ENCODE data around the gene VWF.

VWF gene

DNA sequence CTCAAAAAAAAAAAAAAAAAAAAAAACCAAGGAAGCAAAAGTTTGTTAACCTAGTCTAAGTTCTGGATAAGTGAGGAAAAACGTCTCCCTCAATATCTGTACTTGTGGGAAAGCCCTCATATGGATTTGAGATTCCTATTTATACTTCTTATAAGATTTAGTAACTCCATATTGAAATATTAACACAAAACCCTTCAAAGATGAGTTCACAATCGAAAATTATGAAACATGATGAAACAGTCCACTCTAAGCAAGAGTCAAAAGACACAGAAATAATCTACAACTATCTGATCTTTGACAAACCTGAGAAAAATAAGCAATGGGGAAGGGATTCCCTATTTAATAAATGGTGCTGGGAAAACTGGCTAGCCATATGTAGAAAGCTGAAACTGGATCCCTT lies 25.2 kb downstream of the VWF start:
- DNase-seq, result no peak

DNA sequence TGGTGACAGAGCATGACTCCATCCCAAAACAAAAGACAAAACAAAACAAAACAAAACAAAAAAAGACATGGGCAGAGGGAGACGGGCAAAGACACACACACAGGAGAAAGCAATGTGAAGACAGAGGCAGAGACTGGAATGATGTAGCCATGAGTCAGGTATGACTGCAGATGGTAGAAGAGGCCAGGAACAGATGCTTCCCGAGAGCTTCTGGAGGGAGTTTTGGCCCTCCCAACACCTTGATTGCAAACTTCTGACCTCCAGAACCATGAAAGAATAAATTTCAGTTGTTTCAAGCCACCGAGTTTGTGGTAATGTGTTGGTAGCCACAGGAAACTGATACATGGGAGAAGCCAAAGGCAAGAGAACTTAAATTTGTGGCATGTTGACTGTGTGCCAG lies 27.1 kb downstream of the VWF start:
- DNase-seq, result no peak

DNA sequence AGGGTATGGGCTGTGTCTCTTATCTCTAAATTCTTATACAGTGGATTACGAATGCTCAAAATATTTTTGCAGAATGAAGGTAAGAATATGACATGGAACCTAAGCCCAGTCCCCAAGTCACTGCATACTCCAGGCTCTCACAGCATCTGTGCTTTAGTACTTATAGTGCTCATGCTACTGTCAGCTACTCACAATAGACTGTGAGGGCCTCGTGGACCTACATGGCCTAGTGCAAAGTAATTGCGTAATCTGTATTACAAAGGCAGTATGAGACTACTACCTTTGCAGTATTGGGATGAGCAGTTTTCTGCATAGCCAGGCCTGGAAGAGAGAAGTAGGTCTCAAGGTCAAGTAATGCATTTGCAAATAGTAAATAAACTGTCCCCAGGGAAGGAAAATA lies 27.9 kb downstream of the VWF start:
- DNase-seq, result no peak

DNA sequence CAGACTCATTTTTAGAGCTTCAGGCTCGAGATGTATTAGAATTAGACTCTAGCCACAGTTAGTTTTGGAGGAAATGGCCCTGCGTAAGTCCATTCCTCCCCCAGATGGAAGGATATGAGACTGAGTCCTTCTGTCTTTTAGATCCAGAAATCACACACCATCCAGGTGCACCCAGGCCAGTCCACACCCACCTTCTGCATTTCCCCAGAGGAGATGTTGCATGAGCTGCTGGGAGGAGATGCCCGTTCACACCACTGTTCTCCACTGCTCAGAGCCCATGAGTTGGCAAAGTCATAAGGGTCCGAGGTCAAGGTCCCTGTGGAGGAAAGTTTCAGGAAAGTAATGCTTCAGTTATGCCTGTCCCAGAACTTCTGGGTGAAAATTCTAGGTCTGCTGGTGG lies 29.2 kb downstream of the VWF start:
- DNase-seq, result no peak

DNA sequence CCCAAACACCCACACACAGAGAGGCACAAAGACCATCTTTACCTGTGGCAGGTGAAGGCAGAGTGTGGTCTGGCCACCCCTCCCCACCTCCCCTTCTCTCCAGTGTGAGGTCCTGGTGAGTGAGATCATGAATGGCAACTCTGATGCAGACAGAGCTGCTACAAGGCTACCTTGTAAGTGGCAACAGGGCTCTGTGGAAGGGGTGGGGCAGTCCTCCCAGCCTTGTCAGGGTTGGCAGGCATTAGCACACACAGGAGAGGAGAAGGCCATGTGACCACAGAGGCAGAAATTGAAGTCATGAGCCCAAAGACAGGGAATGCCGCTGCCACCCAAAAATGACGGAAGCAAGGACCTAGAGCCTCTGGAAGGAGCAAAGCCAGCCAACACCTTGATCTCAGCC lies 30.7 kb downstream of the VWF start:
- DNase-seq, result no peak

DNA sequence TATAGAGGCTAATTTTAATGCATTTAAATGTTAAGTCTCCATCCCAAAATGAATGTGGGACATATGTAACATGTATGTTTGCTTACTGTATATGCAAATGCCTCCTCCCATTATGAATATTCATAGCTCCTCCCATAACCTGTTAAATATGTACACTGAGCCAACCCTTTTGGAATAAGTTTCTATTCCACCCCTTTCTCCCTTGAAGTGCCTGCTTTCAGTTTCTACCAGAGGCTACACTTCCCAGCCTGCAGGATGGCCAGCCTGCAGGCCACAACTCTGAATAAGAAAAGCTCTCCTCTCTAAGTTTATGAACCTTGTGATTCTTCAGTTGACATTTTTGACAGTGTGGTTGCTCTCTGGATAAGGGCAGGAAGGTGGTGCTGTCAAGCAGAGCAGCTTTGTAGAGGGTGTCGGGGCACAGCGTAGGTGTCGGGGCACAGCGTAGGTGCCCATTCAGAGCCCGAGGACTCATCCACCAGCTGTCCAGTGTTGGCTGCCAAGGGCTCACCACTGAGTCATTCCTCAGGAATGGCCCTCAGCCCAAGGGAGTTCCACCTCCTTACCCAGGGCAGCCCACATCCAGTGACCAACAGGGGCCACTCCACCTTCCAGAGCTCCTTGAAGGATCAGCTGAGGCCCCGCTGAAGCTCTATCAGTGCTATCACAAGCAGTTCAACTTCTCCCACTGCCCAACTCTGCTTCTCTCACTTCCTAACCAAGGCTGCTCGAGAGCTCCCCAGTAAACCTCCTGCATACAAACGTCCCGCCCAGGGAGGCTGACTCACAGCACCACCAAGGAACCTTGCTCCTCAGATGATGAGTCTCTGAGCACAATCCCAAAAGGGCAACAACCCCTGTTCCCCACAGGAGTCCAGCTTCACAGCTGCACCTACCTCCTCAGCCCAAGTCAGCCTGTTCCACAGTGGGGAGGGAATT lies 31.4 kb downstream of the VWF start:
- no peak for DNase-seq

DNA sequence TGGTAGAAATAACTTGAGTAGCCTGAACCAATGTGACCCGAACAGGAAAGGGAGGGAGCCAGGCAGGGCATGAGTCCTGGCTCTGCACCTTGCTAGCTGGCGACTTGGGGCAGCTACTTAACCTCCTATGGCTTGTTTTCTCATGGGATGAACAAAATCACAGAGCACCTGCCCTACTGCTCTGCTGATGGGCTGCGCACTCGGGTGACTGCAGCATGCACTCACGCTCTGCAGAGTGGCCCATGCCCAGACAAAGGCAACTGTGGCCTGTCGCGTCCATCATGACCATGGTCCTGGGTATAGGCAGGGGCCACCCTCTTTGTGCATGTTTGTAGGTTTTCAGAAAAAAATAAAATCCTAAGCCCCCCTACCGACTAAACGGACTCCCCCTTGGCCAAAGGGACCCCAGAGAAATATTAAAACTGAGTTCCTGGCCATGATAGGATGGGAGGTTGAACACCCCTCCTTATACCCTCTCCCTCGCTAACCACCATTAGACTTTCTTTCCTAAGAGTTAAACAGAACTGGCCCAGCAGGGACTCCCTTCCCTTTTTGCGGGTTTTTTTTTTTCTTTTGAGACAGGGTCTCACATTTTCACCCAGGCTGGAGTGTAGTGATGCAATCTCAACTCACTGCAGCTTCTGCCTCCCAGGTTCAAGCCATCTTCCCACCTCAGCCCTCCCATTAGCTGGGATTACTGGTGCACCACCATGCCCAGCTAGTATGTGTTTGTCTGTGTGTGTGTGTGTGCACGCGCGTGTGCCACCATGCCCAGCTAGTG lies 32.5 kb downstream of the VWF start:
- no peak for DNase-seq

DNA sequence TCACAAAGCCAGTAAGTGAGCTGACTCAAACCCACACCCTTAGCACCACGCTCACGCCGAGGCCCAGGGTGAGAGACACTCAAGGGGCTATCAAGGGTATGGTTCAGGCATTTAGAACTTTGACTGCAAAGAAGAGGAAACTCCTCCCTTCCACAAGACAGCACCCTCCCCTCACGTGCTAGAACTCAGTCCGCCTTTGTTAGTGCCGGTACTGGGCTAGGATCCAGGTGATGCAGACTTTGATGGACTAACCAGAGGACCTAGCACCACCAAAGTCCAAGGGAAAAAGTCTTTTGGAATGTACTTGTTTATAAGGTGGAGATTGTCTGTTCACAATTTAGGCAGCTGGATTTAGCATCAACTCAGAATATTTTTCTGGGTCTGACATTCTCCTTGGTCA lies 33.7 kb downstream of the VWF start:
- DNase-seq, result no peak

DNA sequence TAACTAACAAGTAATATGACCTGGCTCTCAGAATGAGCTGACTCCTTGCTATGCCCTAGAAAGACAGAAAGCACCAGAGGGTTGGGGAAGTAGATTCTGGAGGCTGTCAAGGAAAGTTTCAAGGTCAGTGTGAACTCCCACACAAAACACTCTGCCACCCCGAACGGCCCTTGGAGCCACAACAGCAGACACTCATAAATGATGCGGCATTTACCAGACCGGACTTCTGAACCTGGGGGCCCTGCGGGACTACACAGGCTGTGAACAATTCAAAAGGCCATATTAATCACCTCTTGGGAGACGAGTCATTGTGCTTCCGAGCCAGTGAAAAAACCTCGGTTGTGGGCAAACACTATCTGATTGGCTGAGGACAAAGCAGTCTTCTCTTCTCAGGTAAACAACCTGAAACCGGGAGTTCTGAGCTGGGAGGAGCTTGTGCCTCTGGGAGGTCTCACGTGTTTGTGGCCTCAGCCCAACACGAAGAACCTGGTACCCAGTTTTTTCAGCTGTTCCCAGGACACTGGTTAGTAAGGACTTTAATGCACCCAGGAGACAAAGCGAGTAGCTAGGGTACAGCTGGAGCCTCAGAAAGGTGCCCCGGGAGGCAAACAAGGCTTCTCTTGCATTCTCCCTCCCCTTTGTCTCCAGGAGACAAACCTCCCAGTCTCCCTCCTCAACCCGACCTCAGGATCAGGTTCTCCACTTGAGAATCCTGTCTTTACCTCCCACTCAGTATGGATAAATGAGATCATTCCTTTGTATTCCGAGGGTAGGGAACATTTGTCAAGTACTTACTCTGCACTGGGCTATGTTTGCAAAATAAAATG lies 35.3 kb downstream of the VWF start:
- DNase-seq, result no peak

DNA sequence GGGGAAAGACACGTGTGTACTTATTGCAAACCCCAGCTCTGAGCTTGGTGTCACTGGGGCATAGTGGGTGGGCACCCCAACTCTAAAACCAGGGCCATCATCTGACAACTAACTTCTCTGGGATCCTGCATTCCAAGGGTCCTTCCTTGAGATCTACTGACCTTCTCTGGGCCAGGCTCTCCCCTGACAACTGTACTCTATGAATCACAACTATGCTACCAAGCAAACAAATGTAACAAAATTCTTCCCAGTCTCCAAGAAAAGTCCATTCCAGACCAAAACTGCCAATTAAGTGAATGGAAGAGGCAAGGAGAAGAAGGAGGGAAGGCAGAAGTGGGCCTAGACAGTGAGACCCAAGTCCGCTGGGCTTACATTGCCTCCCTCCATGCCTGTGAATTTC lies 38.2 kb downstream of the VWF start:
- no peak for DNase-seq

DNA sequence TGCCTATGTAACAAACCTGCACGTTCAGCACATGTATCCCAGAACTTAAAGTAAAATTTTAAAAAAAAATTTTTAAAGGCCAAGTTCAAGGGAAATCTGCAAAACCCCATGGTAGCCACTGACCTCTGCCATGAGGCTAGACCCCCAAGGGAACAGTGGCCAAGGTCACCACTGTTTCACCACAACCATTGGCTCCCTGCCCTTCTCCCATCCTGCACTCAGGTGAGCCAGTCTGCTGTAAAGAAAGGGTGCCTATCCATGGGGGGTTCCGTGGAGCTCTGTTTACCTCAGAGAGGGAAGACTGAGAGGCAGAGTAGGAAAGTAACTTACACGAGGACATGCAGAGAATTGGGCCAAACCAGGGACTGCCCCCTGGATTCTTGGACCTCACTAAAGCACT lies 38.6 kb downstream of the VWF start:
- DNase-seq, result no peak

DNA sequence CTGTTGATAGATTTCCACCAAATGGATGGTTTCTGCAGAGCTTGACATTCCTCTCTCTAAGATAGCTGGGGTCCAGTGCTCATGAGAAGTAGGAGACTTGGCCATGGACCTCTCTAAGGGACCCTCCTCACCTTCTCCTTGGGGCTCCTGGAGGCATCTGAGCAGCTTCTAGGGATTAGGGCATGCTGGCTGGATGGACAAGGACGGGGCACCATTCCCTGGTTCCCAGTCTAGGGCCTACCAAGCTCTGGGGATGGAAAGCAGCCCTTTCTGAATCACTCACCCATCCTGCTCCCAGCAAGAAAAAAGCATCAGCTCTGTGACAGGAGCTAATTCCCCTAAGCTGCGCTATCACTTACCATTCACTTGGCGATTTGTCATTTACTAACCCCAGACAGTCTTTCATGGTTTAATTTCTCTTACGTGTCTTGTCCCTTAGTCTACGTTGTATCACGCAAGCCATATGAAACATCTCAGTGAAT lies 39.5 kb downstream of the VWF start:
- no peak for DNase-seq

DNA sequence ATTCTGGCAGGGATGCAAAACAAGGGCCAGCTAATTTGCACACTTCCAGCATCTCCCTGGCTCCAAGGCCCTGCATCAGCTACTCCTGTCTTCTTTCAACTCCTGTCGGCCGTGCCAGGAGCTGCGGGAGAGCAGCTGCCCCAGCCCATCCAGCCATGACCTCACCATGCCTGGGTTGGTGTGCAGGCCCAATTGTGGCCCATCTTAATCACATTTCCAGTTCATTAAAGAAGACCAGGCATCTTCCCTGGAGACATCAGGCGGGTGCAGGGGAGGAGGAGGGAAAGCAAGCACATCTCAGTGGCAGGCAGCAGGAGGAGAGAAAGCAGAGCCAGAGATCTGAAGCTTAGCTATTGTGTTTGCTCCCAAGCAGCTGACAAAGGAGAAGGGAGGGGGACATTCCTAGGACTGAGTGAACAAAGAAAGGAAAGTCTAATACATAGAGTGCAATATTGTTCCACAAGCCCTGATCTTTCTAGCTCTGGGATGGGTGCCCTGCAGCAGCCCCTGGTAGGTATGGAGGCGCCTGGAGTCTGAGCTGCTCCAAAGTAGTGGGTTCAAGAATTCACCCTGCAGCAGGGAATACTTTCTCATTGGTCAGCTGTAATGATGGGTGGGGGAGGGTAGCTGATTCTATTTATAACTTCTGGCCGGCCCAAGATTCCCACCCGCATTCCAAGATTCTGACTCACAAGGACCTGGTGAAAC lies 40.1 kb downstream of the VWF start:
- DNase-seq, result no peak

DNA sequence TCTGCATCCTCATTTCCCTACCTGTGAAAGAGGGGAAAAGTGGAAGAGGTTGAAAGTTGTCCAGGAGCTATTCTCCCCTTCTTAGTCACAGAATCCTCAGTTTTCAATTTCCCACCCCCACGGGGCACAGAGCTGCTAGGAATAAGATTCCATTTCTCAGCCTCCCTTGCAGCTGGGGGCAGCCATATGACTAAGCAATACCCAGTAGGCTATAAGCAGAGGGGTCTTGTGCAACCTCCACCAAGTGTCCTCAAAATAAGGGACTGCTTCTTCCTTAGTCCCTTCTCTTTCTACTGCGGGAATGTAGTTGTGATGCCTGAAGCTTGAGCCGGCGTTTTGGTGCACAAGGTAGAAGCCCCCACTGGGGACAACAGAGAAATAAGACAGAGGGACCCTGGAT lies 40.9 kb downstream of the VWF start:
- DNase-seq, result no peak

DNA sequence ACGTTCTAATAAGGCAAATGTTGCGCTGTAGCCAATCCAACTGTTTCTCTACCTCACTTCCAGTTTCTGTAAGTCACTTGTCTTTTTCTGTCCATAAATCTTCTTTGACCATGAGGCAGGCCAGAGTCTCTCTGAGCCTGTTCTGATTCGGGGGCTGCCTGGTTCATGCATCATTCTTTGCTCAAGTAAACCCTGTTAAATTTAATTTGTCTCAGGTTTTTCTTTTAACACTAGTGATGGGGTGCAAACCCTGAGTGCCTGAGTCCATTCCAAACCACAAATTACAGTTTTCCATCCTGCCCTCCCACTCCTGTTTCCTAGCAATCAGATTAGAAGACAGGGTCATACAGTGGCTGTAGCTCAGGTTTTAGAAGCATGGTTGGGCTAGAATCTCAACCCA lies 41.9 kb downstream of the VWF start:
- no peak for DNase-seq

DNA sequence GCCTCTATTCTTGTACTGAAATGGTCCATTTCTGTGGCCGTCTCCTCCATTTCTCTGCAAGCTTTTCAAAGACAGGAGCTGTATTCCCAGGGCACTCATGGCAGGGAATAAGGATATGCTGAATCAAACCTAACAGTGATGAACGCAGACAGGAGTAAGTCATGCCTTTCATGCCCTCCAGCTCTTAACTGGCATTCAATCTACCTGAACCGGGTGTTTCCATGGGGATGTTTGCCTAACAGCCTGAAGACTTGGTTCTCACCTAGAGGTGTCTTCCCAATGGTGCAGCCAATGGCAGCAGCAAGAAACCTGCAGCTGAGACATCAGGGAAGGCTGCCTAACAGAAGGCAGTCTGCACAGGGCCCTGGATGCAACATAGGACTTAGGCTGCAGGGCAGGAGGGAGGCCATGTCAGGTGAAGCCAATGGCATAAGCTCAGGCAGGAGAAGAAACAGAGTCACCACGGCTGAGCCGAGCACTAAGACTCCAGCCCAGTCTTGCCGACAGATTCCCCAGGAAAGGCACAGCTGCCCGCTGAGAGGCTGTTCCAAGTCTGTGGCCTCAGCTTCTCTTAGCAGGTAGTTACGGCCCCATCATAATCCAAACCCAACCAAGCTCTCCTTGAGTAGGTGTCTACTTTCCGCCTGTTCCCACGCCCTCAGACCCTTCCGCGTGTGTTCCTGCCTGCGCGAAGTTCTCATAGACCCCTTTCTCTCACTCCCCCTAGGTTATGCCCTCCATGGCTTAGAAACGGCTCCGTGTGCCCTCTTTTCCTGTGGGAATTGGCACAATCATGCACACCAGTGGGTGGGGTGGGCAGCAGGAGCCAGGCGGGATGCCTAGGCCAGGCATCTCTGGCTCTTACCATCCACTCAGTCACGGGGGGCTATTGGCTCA lies 44.1 kb downstream of the VWF start:
- DNase-seq, result no peak

DNA sequence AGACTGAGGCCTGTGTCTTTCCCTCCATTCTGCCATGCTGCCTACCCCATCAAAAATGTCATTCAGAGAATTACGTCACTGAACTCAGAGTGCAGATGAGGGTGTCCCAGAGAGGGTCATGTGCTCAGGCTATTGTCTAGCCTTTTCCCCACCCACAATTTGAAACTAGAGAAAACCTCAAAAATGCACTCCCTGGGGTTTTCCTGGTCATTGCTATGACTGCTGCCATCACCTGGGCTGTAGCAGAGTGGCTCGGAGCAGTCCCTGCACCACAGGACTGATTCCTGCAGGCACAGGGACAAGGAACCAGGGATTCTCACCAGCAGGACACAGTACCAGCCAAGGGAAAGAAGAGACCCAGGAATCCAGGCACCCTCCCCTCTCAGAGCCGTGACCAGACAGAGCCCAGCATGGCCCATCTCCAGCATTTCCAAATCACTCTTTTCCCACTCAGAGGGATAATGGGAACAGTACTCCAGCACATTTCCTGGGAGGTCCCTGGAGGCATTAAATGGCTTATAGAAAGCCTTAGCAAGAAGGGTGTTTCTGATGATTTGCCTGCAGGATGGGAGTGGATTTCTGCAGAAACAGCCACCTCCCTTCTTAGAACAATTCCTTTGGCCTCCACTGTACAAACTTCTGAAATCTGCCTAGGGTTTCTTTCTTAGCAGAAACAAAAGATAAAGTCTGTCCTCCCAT lies 45.9 kb downstream of the VWF start:
- DNase-seq, result no peak

DNA sequence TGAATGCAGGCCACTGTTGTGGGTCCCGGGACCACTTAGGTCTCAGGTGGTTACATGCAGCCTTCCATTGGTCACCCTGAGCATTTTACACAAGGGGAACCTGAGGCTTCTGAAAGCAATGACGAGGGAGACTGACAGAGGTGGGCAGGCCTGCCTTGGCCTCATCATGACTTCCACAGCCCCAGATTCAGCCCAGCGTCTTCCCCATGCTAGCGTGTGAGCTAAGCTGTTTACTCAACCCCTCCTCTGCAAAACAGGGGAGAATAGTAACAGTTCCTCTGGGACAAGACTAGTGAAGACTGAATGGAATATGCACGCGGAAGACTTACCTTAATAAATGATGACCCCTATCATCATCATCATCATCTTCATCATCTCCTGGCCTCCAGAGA lies 46.8 kb downstream of the VWF start:
- no peak for DNase-seq

DNA sequence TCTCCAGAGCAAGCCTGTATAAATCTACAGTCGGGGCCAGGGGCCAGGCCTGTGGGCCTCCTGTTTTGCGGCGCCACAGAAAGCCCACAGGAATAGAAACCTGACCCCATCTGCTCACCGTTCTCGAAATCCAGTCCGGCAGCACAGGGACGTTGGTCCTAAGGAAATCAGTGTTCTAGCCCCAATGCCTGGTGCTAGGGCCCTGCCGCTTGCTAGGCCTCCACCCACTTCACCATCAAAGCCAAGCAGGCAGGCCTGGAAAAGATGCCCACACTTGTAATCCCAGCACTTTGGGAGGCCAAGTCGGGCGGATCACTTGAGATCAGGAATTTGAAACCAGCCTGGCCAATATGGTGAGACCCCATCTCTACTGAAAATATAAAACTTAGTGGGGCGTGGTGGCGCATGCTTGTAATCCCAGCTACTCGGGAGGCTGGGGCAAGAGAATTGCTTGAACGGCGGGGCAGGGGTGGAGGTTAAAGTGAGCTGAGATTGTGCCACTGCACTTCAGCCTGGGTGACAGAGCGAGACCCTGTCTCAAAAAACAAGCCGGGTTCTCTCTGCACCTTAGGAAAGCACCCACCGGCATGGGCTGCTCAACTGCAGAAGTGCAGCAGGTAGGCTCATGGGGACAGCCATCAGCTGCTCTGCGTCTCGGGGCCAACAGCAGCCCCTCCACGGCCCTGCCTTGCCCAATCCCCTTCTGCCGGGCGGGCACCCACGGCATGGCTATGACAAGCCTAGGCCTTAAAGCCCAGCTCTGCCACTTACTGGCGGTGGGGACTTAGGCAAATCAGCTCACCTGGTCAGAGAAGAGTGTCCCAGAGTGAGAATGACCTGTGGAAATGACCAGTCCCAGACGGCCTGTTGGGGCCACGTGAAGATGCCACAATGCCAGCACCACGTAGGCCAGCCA lies 47.4 kb downstream of the VWF start:
- DNase-seq, result no peak

DNA sequence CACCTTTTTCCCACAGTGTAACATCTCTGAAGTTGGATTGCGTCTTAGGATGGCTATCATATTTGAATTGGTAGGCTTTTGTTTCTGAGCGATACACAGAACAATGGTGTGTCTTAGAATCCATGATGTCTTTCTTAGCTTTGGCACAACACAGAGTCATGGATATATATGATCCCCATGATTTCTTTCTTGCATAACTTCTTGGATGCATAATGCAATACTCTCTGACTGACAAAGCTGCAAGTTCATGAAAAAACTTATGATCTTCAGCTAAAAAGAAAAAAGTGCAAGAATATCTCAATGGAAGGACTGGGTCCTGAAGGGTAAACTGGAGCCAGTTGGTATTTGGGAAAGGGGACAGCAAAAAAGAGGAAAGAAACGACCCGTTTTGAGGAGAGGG lies 48.1 kb downstream of the VWF start:
- no peak for DNase-seq

All from CD4-positive, alpha-beta T cell treated with Interleukin-4 for 4 hours (primary cell).